ES-I3 (cell line): ENCODE data around the gene PDE4B.
"Not testable (repeated sequence)": the region's sequence is repeated elsewhere in the genome, so short reads cannot be mapped to it uniquely, and the experiment has no call there.

Source experiments
- H3K36me3 ChIP-seq: 2 replicates; pipeline ENCODE4 v1.6.1; 2013; ENCODE audit warnings: mild to moderate bottlenecking, low read length, control low read depth, moderate library complexity; ENCODE audit not compliant: insufficient read depth
- H3K4me1 ChIP-seq: 2 replicates; pipeline ENCODE4 v1.6.1; 2013; ENCODE audit warnings: mild to moderate bottlenecking, control low read depth, low read length; ENCODE audit not compliant: insufficient read depth
- H3K9ac ChIP-seq: 2 replicates; pipeline ENCODE4 v1.6.1; 2013; ENCODE audit warnings: low read depth, mild to moderate bottlenecking, low read length, moderate library complexity
- H3K9me3 ChIP-seq: 2 replicates; pipeline ENCODE4 v1.6.1; 2013; ENCODE audit warnings: mild to moderate bottlenecking, low read length, moderate library complexity; ENCODE audit not compliant: control insufficient read depth, insufficient read depth

Gene PDE4B

GRCh38 chr1:66386712-66387111 lies 594.0 kb downstream of the PDE4B start:
- Histone ChIP-seq H3K9ac (no peak overlapping the region), H3K36me3 (no peaks in the 10 kb centered on the region; the same call in 1 of the 2 replicates), H3K9me3 (peaks cover 29% of the 10 kb centered on the region), H3K4me1 (no peaks in the 10 kb centered on the region)

DNA sequence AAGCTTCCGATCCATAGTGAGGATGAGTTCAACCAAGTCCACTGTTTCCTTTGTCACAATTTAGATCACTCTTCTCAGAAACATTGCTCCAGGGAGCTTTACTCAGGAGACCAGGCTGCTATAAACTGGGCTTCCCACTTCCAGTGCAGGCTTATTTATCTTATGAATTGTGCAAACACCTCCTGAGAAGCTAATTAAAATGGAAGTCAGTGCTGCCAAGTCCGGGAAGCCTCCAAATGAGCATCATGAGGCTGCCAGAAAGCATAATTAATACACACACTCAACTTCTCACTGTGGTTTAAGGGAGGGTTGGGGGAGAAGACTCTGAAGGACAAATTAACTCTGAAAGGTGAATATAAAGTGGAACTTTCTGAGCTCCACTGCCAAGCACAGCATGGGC lies 596.2 kb downstream of the PDE4B start:
- Histone ChIP-seq H3K36me3 (no peaks in the 10 kb centered on the region; the same call in 1 of the 2 replicates), H3K4me1 (no peaks in the 10 kb centered on the region), H3K9me3 (peaks cover 13% of the 10 kb centered on the region), H3K9ac (no peak overlapping the region)

GRCh38 chr1:66393586-66394287 lies 601.0 kb downstream of the PDE4B start:
- peaks cover 6% of the 10 kb centered on the region for H3K9me3 ChIP-seq
- H3K4me1 ChIP-seq, result no peaks in the 10 kb centered on the region
- H3K9ac ChIP-seq, result no peak overlapping the region
- H3K36me3 ChIP-seq, result no peaks in the 10 kb centered on the region

- Histone ChIP-seq H3K9me3 (peaks cover 6% of the 10 kb centered on the region), H3K36me3 (no peaks in the 10 kb centered on the region), H3K9ac (no peak overlapping the region), H3K4me1 (no peaks in the 10 kb centered on the region)
Observed at GRCh38 chr1:66394603-66395002, 601.9 kb downstream of the PDE4B start.

DNA sequence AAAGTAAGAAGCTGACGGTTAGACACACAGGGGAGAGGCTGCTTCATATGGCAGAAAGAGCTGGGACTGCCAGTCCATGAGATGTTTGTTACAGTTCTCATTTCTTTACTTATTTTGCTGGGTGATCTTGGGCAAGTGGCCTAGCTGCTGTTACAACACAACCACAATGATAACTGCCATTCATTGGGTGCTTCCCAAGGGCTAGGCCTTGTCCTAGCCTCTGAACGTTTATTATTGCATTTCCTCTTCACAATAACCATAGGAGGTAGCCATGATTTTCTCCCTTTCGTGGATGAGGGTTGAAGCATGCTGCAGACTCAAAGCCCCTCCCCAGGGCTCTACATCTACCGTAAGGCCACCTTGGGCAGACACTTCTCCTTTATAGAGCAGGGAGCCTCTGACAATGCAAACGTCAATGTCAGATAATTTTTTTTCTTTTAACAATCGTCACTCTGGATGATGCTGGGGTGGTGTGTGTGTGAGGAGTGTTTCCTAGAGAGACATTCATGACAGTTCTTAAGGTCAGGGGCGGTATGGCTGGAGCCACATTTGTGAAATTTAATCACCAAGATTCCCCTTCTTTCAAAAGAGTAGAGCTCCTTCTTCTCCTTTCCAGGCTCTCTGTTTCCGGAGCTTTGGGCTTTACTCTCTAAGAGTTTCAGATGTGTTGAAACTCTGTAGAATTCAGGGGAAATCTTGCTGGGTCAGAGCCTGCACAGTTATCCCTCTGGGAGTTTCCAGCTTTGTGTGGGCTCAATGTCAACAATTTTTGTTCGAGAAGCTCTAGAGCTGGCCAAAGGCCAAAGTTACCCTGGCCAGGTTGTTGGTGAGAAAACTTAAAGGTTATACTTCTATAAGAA lies 602.7 kb downstream of the PDE4B start:
- no peaks in the 10 kb centered on the region for H3K36me3 ChIP-seq
- H3K4me1 ChIP-seq, result no peaks in the 10 kb centered on the region
- no peak overlapping the region for H3K9ac ChIP-seq
- H3K9me3 ChIP-seq, result no peaks in the 10 kb centered on the region; the same call in none of the 2 replicates

DNA sequence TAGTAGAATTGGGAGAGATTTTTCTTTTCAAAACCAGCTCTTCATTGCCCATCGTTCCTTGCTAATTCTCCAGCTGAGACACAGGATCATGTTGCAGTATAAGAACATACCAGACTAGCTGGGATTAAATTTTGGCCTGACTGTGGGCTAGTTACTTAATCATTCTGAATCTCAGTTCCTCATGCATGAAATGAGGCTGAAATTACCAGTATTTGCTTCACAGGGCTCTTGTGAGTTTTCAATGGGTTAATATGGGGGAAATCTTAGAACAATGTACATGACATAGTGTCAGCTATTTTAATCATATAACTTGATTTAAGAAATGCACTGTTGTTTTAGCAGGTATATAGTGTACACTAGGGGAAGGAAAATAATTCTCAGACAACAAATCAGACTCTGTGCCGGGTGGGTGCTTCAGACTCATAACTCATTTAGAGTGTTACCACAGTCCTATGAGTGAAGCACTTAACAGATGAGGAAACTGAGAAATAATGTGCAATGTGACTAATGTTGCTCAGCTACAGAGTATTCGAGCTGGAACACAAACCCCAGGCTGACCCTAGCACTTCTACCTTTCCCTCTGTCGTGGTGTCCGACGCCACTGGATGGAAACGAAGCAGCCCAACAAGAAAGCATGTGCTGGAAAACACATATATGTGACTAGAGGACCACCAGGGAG lies 603.7 kb downstream of the PDE4B start:
- H3K9ac ChIP-seq, result no peak overlapping the region
- no peaks in the 10 kb centered on the region; the same call in 1 of the 2 replicates for H3K9me3 ChIP-seq
- H3K4me1 ChIP-seq, result no peaks in the 10 kb centered on the region
- no peaks in the 10 kb centered on the region for H3K36me3 ChIP-seq

- no peaks in the 10 kb centered on the region for H3K4me1 ChIP-seq
- no peak overlapping the region for H3K9ac ChIP-seq
- H3K36me3 ChIP-seq, result no peaks in the 10 kb centered on the region
- H3K9me3 ChIP-seq, result no peaks in the 10 kb centered on the region; the same call in 1 of the 2 replicates
Observed at GRCh38 chr1:66397192-66397591, 604.5 kb downstream of the PDE4B start.

- H3K4me1 ChIP-seq, result no peaks in the 10 kb centered on the region
- H3K36me3 ChIP-seq, result no peaks in the 10 kb centered on the region
- no peak overlapping the region for H3K9ac ChIP-seq
- no peaks in the 10 kb centered on the region for H3K9me3 ChIP-seq
Observed at GRCh38 chr1:66399888-66400529, 607.3 kb downstream of the PDE4B start.

- H3K9ac ChIP-seq, result no peak overlapping the region
- no peaks in the 10 kb centered on the region for H3K4me1 ChIP-seq
Observed at GRCh38 chr1:66400660-66401059, 608.0 kb downstream of the PDE4B start.

DNA sequence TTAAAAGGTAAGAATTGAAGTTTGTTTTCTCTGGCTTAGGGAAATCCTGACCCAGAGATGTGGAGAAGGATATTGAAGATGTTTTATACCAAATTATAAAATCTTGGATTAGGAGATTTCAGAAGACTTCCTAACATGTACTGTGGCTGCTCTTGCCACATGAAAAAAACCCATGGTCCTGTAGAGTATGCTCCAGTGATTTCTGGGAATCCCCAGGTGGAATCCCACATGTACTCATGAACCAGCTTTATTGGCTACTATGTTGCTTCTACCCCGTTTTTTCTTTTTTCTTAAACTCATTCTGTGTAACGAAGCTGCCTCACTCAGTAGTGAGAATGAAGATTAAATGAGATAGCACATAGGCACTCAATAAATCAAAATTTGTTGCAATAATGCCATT lies 608.5 kb downstream of the PDE4B start:
- Histone ChIP-seq H3K36me3 (no peaks in the 10 kb centered on the region), H3K9me3 (no peaks in the 10 kb centered on the region), H3K4me1 (no peaks in the 10 kb centered on the region), H3K9ac (no peak overlapping the region)

More at GRCh38 chr1:66400660-66401059, 608.0 kb downstream of the PDE4B start:
- H3K36me3 ChIP-seq, result no peaks in the 10 kb centered on the region
- H3K9me3 ChIP-seq, result no peaks in the 10 kb centered on the region

GRCh38 chr1:66402194-66402593 lies 609.5 kb downstream of the PDE4B start:
- Histone ChIP-seq H3K4me1 (no peaks in the 10 kb centered on the region), H3K9me3 (no peaks in the 10 kb centered on the region), H3K36me3 (no peaks in the 10 kb centered on the region), H3K9ac (no peak overlapping the region)

DNA sequence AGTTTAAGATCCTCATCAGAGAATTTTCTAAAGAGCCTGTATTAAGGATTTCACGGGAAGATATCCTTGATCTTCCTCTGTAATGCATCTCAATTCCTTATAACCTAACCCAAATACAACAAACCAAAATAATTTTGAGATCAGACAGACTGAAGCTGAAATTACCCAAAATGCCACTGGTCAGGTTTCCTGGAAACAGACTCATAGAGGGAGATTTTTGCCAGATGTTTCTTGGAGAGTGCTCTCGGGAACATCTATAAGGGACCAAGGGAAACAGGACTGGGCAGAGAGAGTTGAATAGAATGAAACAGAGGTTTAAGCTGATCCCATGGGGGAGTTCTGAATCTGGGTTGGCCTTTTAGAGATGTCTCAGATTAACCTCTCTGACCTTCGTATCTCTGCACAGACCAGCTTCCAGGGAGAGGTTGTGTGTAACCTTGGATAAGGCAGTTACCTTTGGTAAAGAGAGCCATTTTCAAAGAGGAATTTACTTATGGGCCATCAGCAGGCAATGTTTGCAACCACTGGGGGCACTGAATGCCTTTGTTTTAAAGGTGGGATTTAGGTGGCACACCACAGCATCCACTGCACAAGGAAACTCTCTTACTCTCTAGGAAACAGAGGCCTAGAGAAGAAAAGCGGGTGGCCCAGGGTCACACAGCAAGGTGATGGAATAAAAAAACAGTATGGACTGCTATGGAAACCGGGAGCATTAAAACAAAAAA lies 610.5 kb downstream of the PDE4B start:
- H3K9me3 ChIP-seq, result no peaks in the 10 kb centered on the region
- no peak overlapping the region for H3K9ac ChIP-seq
- no peaks in the 10 kb centered on the region for H3K36me3 ChIP-seq
- no peaks in the 10 kb centered on the region for H3K4me1 ChIP-seq

DNA sequence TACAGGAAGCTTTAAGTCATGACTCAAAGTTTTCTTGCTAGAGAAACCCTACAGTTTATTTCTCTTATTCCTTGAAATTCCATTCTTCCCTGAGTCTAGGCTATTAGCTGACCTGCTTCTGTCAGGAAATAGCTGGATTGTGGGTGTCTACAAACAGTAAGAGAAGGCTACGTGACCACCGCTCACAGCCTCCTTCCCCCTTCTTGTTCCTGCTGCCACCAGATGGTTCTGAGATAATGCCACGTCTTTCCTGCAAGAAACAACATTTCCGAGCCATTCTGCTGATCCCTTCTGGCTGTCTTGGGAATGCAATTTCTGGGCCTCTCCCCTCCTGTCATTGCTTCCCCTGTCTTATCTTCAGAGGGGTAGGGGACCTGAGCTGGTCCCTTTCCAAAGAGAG lies 612.4 kb downstream of the PDE4B start:
- no peaks in the 10 kb centered on the region for H3K9me3 ChIP-seq
- H3K9ac ChIP-seq, result no peak overlapping the region
- H3K36me3 ChIP-seq, result no peaks in the 10 kb centered on the region
- no peaks in the 10 kb centered on the region for H3K4me1 ChIP-seq

- H3K4me1 ChIP-seq, H3K36me3 ChIP-seq, H3K9me3 ChIP-seq, H3K9ac ChIP-seq: not testable (repeated sequence)
Observed at GRCh38 chr1:66411449-66411848, 618.8 kb downstream of the PDE4B start.
